ENCODE data around the gene OR10J5. TPM values are rescaled to one million over a fixed set of nuclear protein-coding genes. Genes with fewer than 3 reads are reported as not detected.

Gene OR10J5, protein sequence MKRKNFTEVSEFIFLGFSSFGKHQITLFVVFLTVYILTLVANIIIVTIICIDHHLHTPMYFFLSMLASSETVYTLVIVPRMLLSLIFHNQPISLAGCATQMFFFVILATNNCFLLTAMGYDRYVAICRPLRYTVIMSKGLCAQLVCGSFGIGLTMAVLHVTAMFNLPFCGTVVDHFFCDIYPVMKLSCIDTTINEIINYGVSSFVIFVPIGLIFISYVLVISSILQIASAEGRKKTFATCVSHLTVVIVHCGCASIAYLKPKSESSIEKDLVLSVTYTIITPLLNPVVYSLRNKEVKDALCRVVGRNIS
- total RNA-seq (2021) (not detected in 3 replicates), Bru-seq, nascent RNA (not detected)
- long read RNA-seq, experiment 1, result 0 reads
- long read RNA-seq, experiment 2, result 0 reads
- long read RNA-seq, experiment 3, result 0 reads

DNA sequence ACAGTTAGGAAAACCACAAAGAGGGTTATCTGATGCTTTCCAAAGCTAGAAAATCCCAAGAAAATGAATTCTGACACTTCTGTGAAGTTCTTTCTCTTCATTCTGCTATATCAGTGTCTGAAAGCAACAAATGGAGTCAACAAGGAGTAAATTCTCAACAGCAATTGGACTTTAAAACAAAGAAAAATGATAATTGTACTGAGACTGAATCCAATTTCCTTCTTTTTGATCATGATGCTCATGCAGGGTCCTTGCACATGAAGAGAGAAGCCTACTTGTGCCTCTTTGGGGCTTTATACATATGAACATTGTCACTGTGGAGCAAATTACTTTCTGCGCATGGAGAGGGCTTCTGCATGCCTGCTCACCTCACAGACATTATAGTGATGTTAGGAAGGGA is at the start of gene OR10J5:
Gene OR10J5, minus strand, starts transcription at position 101 of the 400 bp plus-strand sequence. Its CDS starts 0 bp downstream, at position 101.
- H3K27ac Mint-ChIP-seq, result no peak within 1 kb of the TSS
- POLR2A ChIA-PET, result no interaction called here
- H3K4me3 Mint-ChIP-seq, result no peak within 1 kb of the TSS
- TF ChIP-seq, protein P1, sequence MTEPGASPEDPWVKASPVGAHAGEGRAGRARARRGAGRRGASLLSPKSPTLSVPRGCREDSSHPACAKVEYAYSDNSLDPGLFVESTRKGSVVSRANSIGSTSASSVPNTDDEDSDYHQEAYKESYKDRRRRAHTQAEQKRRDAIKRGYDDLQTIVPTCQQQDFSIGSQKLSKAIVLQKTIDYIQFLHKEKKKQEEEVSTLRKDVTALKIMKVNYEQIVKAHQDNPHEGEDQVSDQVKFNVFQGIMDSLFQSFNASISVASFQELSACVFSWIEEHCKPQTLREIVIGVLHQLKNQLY (CRISPR knock-in tag; IDR thresholded peaks at IDR 0.05), result no peak
- TF ChIP-seq ESRRA (CRISPR knock-in tag; IDR thresholded peaks at IDR 0.05; ENCODE audit: borderline replicate concordance) (no peak), RORB (CRISPR knock-in tag; IDR thresholded peaks at IDR 0.05) (no peak), ATF1 (CRISPR knock-in tag; IDR thresholded peaks at IDR 0.05) (no peak), ZNF671 (CRISPR knock-in tag; IDR thresholded peaks at IDR 0.05) (no peak), CBFB (CRISPR knock-in tag; IDR thresholded peaks at IDR 0.05; ENCODE audit: low read depth) (no peak), ELF4 (CRISPR knock-in tag; IDR thresholded peaks at IDR 0.05; ENCODE audit: low read depth) (no peak)
- TF ChIP-seq, protein P2, sequence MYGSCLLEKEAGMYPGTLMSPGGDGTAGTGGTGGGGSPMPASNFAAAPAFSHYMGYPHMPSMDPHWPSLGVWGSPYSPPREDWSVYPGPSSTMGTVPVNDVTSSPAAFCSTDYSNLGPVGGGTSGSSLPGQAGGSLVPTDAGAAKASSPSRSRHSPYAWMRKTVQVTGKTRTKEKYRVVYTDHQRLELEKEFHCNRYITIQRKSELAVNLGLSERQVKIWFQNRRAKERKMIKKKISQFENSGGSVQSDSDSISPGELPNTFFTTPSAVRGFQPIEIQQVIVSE (CRISPR knock-in tag; IDR thresholded peaks at IDR 0.05; ENCODE audit: borderline replicate concordance), result no peak
- TF ChIP-seq, protein P3, sequence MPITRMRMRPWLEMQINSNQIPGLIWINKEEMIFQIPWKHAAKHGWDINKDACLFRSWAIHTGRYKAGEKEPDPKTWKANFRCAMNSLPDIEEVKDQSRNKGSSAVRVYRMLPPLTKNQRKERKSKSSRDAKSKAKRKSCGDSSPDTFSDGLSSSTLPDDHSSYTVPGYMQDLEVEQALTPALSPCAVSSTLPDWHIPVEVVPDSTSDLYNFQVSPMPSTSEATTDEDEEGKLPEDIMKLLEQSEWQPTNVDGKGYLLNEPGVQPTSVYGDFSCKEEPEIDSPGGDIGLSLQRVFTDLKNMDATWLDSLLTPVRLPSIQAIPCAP (CRISPR knock-in tag; IDR thresholded peaks at IDR 0.05), result no peak
- ATAC-seq (no peak), DNase-seq (ENCODE audit: low spot score) (no peak)
- CTCF ChIA-PET, result no interaction called here
- H3K9me3 Mint-ChIP-seq, result peaks cover 32% of the 10 kb centered on the region
- peaks cover 4% of the 10 kb centered on the region for H3K27me3 Mint-ChIP-seq (ENCODE audit: low read depth)
- 0 out of 2 replicates have a peak, but pooled peaks cover 7% of the 10 kb centered on the region for H3K36me3 Mint-ChIP-seq
- H3K4me1 Mint-ChIP-seq, result no peaks in the 10 kb centered on the region

DNA sequence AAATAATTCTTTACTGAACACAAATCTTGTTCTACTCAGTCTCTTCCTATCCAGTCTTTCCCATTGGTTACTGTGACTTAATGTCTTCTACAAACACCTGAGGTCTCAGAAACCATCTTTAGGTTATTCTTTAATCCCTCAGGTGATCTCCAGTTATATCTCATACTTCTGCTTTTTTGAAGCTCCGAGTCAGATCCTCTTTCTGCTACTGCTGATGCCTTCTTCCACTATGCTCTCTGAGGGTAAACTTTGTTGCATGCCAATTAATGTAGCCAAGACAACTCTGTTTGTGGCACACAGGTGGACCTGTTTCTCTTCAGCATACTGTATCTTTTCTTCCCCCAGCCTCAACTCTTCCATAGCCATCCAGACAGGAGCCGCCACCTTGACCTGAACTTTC is 48.7 kb upstream of the OR10J5 start:
- POLR2A ChIA-PET, result no interaction called here
- CTCF ChIA-PET, result no interaction called here
- DNase-seq (ENCODE audit: low spot score), result no peak

More for the DNA sequence above, 48.7 kb upstream of the OR10J5 start:
- H3K27ac Mint-ChIP-seq, result no peak overlapping the region
- no peak overlapping the region for H3K4me3 Mint-ChIP-seq
- no peaks in the 10 kb centered on the region for H3K4me1 Mint-ChIP-seq
- TF ChIP-seq SP1 (CRISPR knock-in tag; conservative IDR thresholded peaks at IDR 0.05), result no peak
- no peak for TF ChIP-seq FOXK1 (CRISPR knock-in tag; IDR thresholded peaks at IDR 0.05)
- no peak for TF ChIP-seq NFATC4 (CRISPR knock-in tag; IDR thresholded peaks at IDR 0.05)
- TF ChIP-seq, protein P4, sequence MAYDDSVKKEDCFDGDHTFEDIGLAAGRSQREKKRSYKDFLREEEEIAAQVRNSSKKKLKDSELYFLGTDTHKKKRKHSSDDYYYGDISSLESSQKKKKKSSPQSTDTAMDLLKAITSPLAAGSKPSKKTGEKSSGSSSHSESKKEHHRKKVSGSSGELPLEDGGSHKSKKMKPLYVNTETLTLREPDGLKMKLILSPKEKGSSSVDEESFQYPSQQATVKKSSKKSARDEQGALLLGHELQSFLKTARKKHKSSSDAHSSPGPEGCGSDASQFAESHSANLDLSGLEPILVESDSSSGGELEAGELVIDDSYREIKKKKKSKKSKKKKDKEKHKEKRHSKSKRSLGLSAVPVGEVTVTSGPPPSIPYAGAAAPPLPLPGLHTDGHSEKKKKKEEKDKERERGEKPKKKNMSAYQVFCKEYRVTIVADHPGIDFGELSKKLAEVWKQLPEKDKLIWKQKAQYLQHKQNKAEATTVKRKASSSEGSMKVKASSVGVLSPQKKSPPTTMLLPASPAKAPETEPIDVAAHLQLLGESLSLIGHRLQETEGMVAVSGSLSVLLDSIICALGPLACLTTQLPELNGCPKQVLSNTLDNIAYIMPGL (CRISPR knock-in tag; IDR thresholded peaks at IDR 0.05), result no peak
- TF ChIP-seq, protein P5, sequence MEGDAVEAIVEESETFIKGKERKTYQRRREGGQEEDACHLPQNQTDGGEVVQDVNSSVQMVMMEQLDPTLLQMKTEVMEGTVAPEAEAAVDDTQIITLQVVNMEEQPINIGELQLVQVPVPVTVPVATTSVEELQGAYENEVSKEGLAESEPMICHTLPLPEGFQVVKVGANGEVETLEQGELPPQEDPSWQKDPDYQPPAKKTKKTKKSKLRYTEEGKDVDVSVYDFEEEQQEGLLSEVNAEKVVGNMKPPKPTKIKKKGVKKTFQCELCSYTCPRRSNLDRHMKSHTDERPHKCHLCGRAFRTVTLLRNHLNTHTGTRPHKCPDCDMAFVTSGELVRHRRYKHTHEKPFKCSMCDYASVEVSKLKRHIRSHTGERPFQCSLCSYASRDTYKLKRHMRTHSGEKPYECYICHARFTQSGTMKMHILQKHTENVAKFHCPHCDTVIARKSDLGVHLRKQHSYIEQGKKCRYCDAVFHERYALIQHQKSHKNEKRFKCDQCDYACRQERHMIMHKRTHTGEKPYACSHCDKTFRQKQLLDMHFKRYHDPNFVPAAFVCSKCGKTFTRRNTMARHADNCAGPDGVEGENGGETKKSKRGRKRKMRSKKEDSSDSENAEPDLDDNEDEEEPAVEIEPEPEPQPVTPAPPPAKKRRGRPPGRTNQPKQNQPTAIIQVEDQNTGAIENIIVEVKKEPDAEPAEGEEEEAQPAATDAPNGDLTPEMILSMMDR (IDR thresholded peaks at IDR 0.05), result no peak
- TF ChIP-seq, protein P6, sequence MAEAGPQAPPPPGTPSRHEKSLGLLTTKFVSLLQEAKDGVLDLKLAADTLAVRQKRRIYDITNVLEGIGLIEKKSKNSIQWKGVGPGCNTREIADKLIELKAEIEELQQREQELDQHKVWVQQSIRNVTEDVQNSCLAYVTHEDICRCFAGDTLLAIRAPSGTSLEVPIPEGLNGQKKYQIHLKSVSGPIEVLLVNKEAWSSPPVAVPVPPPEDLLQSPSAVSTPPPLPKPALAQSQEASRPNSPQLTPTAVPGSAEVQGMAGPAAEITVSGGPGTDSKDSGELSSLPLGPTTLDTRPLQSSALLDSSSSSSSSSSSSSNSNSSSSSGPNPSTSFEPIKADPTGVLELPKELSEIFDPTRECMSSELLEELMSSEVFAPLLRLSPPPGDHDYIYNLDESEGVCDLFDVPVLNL (CRISPR knock-in tag; IDR thresholded peaks at IDR 0.05; ENCODE audit: borderline replicate concordance, low read depth), result no peak
- TF ChIP-seq ESRRA (CRISPR knock-in tag; IDR thresholded peaks at IDR 0.05; ENCODE audit: borderline replicate concordance), result no peak
- H3K27me3 Mint-ChIP-seq (ENCODE audit: low read depth), result no peaks in the 10 kb centered on the region
- H3K9me3 Mint-ChIP-seq, result no peaks in the 10 kb centered on the region
- no peak for ATAC-seq
- H3K36me3 Mint-ChIP-seq, result no peaks in the 10 kb centered on the region
